CD14-positive monocyte (primary cell): ENCODE data around the gene IL3RA. TPM values are rescaled to one million over a fixed set of nuclear protein-coding genes. Genes with fewer than 3 reads are reported as not detected.
A peak's percentile ranks its signal among the peaks of the same experiment; 100 is the strongest.

Source experiments
- DNase-seq, 3 donors: peaks; one replicate each; pipeline ENCODE4 v3.0.0-alpha.2; 2011 to 2022
- H2AFZ ChIP-seq: 2 replicates; pipeline ENCODE4 v1.6.0; 2012; ENCODE audit warnings: mild to moderate bottlenecking, low read depth, low read length, inconsistent platforms; ENCODE audit not compliant: insufficient read depth, poor library complexity, severe bottlenecking
- H3K27ac ChIP-seq, 2 donors: 1 replicate in 1 of 2; 2 replicates in 1 of 2; pipeline ENCODE4 v1.5.1; 2012 to 2013; ENCODE audit warnings: low read length in 2 of 2, control low read depth in 1 of 2, inconsistent platforms in 1 of 2, low read depth in 1 of 2, mild to moderate bottlenecking in 1 of 2
- H3K27me3 ChIP-seq, 2 donors: one replicate each; pipeline versions ENCODE4 v1.6.0 to v1.6.1; 2011 to 2013; ENCODE audit warnings: low read length in 2 of 2; ENCODE audit not compliant: control insufficient read depth in 2 of 2, insufficient read depth in 2 of 2
- H3K36me3 ChIP-seq, 2 donors: replicated peaks in 1 of 2; 1 replicate in 1 of 2; 2 replicates in 1 of 2; pipeline versions ENCODE4 v1.5.1 to v1.6.1; 2012 to 2013; ENCODE audit warnings: low read length in 2 of 2, control low read depth in 1 of 2, inconsistent platforms in 1 of 2, mild to moderate bottlenecking in 1 of 2; ENCODE audit not compliant: insufficient read depth in 2 of 2, control insufficient read depth in 1 of 2
- H3K4me1 ChIP-seq, 2 donors: 1 replicate in 1 of 2; 2 replicates in 1 of 2; pipeline versions ENCODE4 v1.5.1 to v1.6.1; 2012 to 2013; ENCODE audit warnings: low read length in 2 of 2, control low read depth in 1 of 2, inconsistent platforms in 1 of 2, mild to moderate bottlenecking in 1 of 2, moderate library complexity in 1 of 2; ENCODE audit not compliant: insufficient read depth in 2 of 2, control insufficient read depth in 1 of 2
- H3K4me2 ChIP-seq: replicated peaks from 2 replicates; pipeline ENCODE3; 2012; ENCODE audit warnings: low read length, moderate library complexity, mild to moderate bottlenecking; ENCODE audit not compliant: poor library complexity, severe bottlenecking; ENCODE audit errors: extremely low read depth
- H3K4me3 ChIP-seq, 3 experiments: fragments of 200-600 bp in 1 of 3; sonication (generic) in 1 of 3; replicated peaks in 1 of 3; 1 replicate in 2 of 3; 2 replicates in 1 of 3; pipeline ENCODE4 v1.5.1; 2011 to 2013; ENCODE audit warnings: low read length in 3 of 3, mild to moderate bottlenecking in 3 of 3, control low read depth in 2 of 3, low read depth in 2 of 3, inconsistent platforms in 1 of 3, moderate library complexity in 1 of 3
- H3K79me2 ChIP-seq: 2 replicates; pipeline ENCODE4 v1.6.0; 2012; ENCODE audit warnings: mild to moderate bottlenecking, control low read depth, inconsistent platforms, low read length, moderate library complexity; ENCODE audit not compliant: insufficient read depth
- H3K9ac ChIP-seq: 2 replicates; pipeline ENCODE4 v1.6.0; 2017; ENCODE audit warnings: low read length, mild to moderate bottlenecking; ENCODE audit not compliant: insufficient read depth, poor library complexity, severe bottlenecking
- H3K9me3 ChIP-seq, 2 donors: replicated peaks in 1 of 2; 1 replicate in 1 of 2; 2 replicates in 1 of 2; pipeline versions ENCODE4 v1.5.1 to v1.6.1; 2012 to 2013; ENCODE audit warnings: low read length in 2 of 2, control low read depth in 1 of 2; ENCODE audit not compliant: control insufficient read depth in 1 of 2, insufficient read depth in 1 of 2
- H4K20me1 ChIP-seq: 2 replicates; pipeline ENCODE4 v1.6.0; 2012; ENCODE audit warnings: mild to moderate bottlenecking, low read length, control low read depth, moderate library complexity; ENCODE audit not compliant: insufficient read depth
- H3K27ac Mint-ChIP-seq, 7 donors: one replicate each; pipeline ENCODE4 v1.8.0; 2020; ENCODE audit warnings: mild to moderate bottlenecking in 7 of 7, mixed read lengths in 7 of 7, moderate library complexity in 6 of 7, inconsistent platforms in 2 of 7
- H3K27me3 Mint-ChIP-seq, 3 donors: one replicate each; pipeline ENCODE4 v1.8.0; 2021 to 2022; ENCODE audit warnings: low read depth in 3 of 3, mild to moderate bottlenecking in 3 of 3, mixed read lengths in 3 of 3, moderate library complexity in 3 of 3, inconsistent platforms in 1 of 3
- H3K36me3 Mint-ChIP-seq, 2 donors: one replicate each; pipeline ENCODE4 v1.8.0; 2020; ENCODE audit warnings: mixed read lengths in 2 of 2, inconsistent platforms in 1 of 2, mild to moderate bottlenecking in 1 of 2
- H3K4me1 Mint-ChIP-seq: one replicate; pipeline ENCODE4 v1.8.0; 2020; ENCODE audit warnings: mild to moderate bottlenecking, mixed read lengths
- H3K4me3 Mint-ChIP-seq, 2 donors: one replicate each; pipeline ENCODE4 v1.8.0; 2020; ENCODE audit warnings: mild to moderate bottlenecking in 2 of 2, mixed read lengths in 2 of 2, moderate library complexity in 1 of 2
- H3K9me3 Mint-ChIP-seq, 7 donors: one replicate each; pipeline ENCODE4 v1.8.0; 2020 to 2022; ENCODE audit warnings: mixed read lengths in 7 of 7, mild to moderate bottlenecking in 6 of 7, moderate library complexity in 6 of 7, inconsistent platforms in 2 of 7
- WGBS: methylation state at CpG from one replicate; pipeline ENCODE4 v1.1.5; 2013; ENCODE audit warnings: missing lambda C conversion rate; ENCODE audit not compliant: insufficient coverage; 5-methylcytosine and 5-hydroxymethylcytosine counted together
- intact Hi-C, 2 donors: fragments of 100-400 bp; cut with micrococcal nuclease; formaldehyde crosslinking; loops; one replicate each; pipeline versions ENCODE4 v1.15.0 to v1.15.1; 2023
- polyA plus RNA-seq, 3 donors: library from polyadenylated mRNA; depleted of rRNA in 1 of 3; unstranded in 2 of 3; stranded (reverse) in 1 of 3; fragments of 300-500 nt in 2 of 3; fragments of >200 nt in 1 of 3; fragmentation: Illumina TruSeq in 2 of 3; gene quantifications; 1 replicate in 2 of 3; 2 replicates in 1 of 3; pipeline ENCODE4 v1.2.3, GENCODE V29; 2012 to 2021
- TF ChIP-seq, protein P1 (sequence below): fragments of 200-600 bp; IDR thresholded peaks from one replicate; pipeline ENCODE4 v1.8.0; 2022; ENCODE audit warnings: antibody characterized with exemption, mild to moderate bottlenecking

Gene IL3RA
- polyA plus RNA-seq, 3 donors, result 2.9 to 12.0 (median 4.4) TPM

DNA sequence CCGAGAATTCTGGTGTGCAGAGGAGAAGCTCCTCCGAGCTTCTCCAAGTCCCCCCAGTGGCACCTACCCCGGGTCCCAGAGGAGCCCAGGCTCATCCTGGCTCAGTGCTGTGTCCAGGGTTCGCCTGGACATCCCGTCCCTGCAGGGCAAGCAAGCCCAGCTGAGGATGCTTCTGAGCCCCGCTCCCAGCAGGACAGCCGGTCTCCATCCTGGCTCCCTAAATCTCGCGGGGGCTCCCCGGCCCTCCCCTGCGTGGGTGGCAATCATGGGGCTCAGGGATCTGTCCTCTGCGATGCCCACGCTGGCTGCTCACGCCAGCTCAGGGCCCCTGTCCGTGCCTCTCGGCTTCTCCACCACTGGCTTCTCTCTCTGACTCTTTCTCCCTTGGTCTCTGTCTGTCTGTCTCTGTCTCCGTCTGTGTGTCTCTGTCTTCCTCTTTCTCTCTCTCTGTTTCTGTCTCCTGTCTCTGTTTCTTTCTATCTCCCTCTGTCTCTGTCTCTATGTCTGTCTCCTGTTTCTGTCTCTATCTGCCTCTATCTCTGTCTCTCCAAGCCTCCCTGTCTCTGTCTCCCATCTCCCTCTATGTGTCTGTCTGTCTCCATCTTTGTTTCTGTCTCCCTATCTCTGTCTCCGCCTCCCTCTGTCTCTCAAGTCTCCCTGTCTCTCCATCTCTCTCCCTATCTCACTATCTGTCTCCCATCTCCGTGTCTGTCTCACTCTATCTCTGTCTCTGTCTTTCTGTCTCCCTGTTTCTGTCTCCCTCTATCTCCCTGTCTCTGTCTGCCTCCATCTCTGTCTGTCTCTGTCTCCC, 83.2 kb downstream of the IL3RA start:
- peaks cover 13 to 36% of the 10 kb centered on the region in 2 donors for H3K36me3 ChIP-seq
- Mint-ChIP-seq H3K36me3 (peaks cover 11 to 30% of the 10 kb centered on the region in 2 donors), H3K4me1 (no peaks in the 10 kb centered on the region), H3K27ac (peak overlapping the region in 4 of 7 donors; percentile 2 to 54 (median 17)), H3K27me3 (peaks cover 0 to 3% (median under 1%) of the 10 kb centered on the region in 3 donors), H3K4me3 (no peak overlapping the region), H3K9me3 (peaks cover 15 to 36% (median 33%) of the 10 kb centered on the region in 7 donors)
- H3K79me2 ChIP-seq, result no peaks in the 10 kb centered on the region
- no peaks in the 10 kb centered on the region for H4K20me1 ChIP-seq
- TF ChIP-seq, protein P1, sequence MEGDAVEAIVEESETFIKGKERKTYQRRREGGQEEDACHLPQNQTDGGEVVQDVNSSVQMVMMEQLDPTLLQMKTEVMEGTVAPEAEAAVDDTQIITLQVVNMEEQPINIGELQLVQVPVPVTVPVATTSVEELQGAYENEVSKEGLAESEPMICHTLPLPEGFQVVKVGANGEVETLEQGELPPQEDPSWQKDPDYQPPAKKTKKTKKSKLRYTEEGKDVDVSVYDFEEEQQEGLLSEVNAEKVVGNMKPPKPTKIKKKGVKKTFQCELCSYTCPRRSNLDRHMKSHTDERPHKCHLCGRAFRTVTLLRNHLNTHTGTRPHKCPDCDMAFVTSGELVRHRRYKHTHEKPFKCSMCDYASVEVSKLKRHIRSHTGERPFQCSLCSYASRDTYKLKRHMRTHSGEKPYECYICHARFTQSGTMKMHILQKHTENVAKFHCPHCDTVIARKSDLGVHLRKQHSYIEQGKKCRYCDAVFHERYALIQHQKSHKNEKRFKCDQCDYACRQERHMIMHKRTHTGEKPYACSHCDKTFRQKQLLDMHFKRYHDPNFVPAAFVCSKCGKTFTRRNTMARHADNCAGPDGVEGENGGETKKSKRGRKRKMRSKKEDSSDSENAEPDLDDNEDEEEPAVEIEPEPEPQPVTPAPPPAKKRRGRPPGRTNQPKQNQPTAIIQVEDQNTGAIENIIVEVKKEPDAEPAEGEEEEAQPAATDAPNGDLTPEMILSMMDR, result no peak
- no peak overlapping the region for H3K4me2 ChIP-seq
- H3K4me1 ChIP-seq, result no peaks in the 10 kb centered on the region
- H2AFZ ChIP-seq, result no peak overlapping the region
- H3K27ac ChIP-seq, result no peak overlapping the region
- intact Hi-C loops, result no loop called here
- no peaks in the 10 kb centered on the region for H3K27me3 ChIP-seq
- no peak overlapping the region for H3K4me3 ChIP-seq
- WGBS, result 94% methylated on average over 19 of the region's 19 CpGs
- no peak for DNase-seq
- peaks cover 33 to 37% of the 10 kb centered on the region in 2 donors for H3K9me3 ChIP-seq
- no peak overlapping the region for H3K9ac ChIP-seq

DNA sequence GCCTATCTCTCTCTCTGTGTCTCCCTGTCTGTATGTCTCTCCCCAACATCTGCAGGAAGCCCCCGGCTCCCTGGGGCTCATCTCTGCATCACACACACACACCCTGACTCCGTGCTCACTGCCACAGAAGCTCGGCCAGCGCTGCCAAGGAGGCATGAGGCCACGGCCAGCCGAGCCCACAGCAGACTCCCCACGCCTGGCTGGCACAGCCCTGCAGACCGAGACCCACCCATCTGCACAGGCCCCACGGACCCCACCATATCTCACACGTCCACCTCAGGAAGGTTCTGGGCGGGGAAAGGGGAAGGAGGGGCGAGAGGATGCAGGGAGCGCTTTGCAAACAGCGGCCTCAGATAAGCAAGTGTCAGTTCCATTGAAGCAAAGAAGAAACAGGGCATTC, 83.8 kb downstream of the IL3RA start:
- Mint-ChIP-seq H3K27ac (peak overlapping the region in 3 of 7 donors; percentile 1 to 43 (median 14)), H3K4me3 (no peak overlapping the region), H3K36me3 (peaks cover 17 to 37% of the 10 kb centered on the region in 2 donors), H3K27me3 (peaks cover 0 to 3% (median 1%) of the 10 kb centered on the region in 3 donors), H3K9me3 (peaks cover 20 to 40% (median 35%) of the 10 kb centered on the region in 7 donors), H3K4me1 (no peaks in the 10 kb centered on the region)
- intact Hi-C loops, result no loop called here
- DNase-seq, result no peak
- WGBS, result 85% methylated on average over 5 of the region's 14 CpGs
- H3K79me2 ChIP-seq, result no peaks in the 10 kb centered on the region
- H3K9me3 ChIP-seq, result peaks cover 38 to 40% of the 10 kb centered on the region in 2 donors
- H3K36me3 ChIP-seq, result peaks cover 14 to 41% of the 10 kb centered on the region in 2 donors
- no peaks in the 10 kb centered on the region for H3K27me3 ChIP-seq
- H3K9ac ChIP-seq, result no peak overlapping the region
- H4K20me1 ChIP-seq, result no peaks in the 10 kb centered on the region
- H2AFZ ChIP-seq, result no peak overlapping the region
- TF ChIP-seq, protein P1, result no peak
- no peak overlapping the region for H3K27ac ChIP-seq
- H3K4me2 ChIP-seq, result no peak overlapping the region
- H3K4me3 ChIP-seq, result no peak overlapping the region
- H3K4me1 ChIP-seq, result no peaks in the 10 kb centered on the region
